ENCODE data around the gene SLC22A4.

Gene SLC22A4

DNA sequence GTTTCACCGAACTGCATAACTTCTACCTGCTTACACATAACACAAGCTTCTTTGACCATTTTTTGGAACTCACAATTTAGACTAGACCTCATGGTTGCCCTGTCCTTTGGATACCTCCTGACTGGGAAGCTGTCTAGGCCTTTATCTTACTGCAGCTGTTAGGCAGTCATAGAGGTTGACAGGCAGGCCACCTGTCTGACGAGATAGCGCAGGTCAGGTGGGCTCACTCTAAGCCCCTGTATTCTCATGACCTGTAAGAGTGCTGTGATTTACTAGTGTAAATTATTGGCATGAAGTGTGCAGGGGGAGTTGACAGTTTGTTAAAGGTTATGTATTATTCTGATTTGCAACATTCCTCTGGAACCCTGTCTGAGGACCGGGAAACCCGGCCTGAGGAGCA lies 29.0 kb downstream of the SLC22A4 start:
- no peak for DNase-seq (ENCODE audit: low read depth, low spot score)
- H3K27ac ChIP-seq = no peak overlapping the region

DNA sequence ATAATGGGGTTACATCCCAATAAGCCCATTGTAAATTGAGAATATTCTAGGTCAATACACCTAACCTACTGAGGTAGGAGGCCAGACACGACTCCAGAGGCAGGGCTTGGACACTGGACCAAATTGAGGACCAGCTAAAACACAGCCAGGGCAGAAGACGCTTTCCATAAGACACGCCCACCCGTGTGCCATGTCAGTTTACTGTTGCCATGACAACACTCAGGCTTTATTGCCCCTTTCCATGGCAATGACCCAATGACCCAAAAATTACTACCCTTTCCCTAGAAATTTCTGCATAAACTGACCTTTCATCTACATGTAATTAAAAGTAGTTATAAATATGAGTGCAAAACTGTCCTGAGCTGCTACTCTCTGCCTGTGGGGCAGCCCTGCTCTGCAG lies 31.5 kb downstream of the SLC22A4 start:
- no peak overlapping the region for H3K27ac ChIP-seq
- no peak for DNase-seq (ENCODE audit: low read depth, low spot score)

DNA sequence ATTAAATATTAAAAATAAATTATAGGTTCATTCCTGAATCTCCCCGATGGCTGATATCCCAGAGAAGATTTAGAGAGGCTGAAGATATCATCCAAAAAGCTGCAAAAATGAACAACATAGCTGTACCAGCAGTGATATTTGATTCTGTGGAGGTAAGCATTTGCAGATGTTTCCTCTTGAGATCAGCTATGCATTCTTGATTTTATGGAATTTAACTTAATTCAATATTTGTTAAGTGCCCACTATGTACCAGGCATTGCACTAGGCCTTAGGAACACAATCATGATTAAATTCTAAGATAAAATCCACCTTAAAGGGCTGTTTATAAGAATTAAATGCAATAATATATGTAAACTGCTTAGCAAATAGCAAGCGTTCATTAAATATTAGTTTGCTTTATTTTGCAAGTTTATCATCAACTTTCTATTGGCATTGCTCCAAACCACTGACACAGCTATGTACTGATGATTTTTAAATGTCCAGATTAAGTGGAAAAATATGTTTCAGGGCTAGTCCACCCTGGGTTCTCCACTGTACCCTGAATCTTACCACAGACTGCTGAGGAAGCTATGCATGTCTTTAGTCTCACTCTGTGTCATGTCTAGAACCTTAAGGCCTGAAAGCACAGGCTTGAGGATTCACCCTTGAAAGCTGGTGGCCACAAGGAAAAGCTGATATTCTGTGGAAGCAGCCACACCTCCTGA lies 33.2 kb downstream of the SLC22A4 start:
- H3K27ac ChIP-seq = no peak overlapping the region
- no peak for DNase-seq (ENCODE audit: low read depth, low spot score)

DNA sequence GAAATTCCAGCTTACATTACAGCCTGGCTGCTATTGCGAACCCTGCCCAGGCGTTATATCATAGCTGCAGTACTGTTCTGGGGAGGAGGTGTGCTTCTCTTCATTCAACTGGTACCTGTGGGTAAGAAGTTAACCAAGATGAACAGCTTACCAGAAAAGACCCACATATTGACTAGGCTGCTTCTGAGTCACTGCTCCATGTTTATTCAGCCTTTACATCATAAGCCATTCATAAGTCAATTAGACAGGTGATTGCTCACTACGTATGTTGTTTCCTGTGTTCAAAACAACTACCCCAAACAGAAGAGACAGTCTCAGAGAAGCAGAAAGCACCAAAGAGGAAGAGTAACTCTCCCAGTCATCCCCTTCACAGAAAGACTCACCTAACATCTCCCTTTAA lies 40.6 kb downstream of the SLC22A4 start:
- peak; percentile 78 for DNase-seq (ENCODE audit: low read depth, low spot score)
- H3K27ac ChIP-seq = peak overlapping the region; percentile 45

DNA sequence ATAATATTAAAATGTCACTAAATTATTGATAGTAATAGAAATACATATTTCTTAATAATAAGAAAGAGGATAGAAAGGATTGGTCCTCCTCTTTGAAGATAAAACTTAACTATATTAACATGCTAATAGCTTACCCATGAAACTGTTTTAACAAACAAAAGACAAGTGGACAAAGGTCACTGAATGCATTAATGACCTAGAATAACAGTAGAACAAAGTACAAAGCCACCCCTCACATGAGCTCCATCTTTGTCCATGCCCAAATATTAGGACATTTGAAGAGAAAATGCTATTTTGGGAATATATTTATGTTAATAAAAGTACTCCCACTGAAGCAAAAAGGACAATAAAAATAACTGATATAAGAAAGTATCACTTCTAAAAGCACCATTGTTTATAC lies 41.2 kb downstream of the SLC22A4 start:
- no peak for DNase-seq (ENCODE audit: low read depth, low spot score)
- peak overlapping the region; percentile 45 for H3K27ac ChIP-seq

DNA sequence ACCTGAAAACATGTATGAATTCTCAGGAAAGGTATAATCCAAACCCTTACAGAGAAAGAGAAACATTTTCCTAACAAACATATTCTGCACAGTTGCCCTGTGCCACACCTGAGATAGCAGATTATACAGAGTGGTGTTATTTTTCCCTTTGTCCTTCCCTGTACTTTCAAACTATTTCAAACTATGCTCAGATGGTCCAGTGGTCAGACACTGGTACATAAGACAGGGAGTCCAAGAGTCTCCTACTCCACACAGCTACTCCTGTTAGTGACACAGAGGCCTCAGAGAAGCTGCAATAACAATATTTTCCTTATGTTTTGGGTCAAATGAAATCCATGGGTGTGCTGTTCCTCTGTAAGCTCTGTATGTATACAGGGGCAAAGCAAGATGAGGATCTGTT lies 45.3 kb downstream of the SLC22A4 start:
- no peak for DNase-seq (ENCODE audit: low read depth, low spot score)
- no peak overlapping the region for H3K27ac ChIP-seq

DNA sequence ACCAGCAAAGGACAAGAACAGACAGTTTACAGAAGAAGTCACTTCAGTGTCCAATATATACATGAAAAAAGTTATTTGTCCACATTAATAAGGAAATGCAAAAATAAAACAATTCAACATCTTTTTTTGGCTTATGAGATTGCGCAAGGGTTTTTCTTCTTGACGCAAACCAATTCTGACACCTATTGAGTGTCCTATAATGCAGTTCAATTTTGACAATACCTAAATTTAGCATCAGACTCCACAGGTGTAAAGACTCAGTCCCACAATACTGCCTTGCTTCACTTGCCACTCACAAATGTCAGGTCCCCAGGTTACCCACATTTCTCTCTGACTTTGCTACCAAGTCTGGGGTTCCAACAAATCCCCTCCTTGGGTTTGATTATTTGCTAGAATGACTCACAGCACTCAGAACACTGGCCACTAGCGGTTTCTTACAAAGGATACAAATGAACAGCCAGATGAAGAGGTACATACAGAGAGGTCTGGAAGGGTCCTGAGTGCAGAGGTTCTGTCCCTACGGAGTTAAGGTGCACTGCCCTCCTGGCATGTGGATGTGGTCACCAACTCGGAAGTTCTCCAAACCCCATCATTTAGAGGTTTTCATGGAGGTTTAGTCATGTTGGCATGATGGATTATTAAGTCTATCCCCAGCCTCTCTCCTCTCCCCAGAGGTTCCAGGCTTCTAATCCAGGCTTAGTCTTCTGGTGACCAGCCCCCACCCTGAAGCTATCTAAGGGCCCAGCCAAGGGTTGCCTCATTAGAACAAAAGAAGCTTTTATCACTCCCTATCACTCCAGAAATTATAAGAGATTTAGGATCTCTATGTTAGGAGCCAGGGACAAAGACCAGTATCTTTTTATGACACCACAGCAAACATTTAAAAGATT lies 48.3 kb downstream of the SLC22A4 start:
- DNase-seq (ENCODE audit: low read depth, low spot score) = no peak
- H3K27ac ChIP-seq = no peak overlapping the region

DNA sequence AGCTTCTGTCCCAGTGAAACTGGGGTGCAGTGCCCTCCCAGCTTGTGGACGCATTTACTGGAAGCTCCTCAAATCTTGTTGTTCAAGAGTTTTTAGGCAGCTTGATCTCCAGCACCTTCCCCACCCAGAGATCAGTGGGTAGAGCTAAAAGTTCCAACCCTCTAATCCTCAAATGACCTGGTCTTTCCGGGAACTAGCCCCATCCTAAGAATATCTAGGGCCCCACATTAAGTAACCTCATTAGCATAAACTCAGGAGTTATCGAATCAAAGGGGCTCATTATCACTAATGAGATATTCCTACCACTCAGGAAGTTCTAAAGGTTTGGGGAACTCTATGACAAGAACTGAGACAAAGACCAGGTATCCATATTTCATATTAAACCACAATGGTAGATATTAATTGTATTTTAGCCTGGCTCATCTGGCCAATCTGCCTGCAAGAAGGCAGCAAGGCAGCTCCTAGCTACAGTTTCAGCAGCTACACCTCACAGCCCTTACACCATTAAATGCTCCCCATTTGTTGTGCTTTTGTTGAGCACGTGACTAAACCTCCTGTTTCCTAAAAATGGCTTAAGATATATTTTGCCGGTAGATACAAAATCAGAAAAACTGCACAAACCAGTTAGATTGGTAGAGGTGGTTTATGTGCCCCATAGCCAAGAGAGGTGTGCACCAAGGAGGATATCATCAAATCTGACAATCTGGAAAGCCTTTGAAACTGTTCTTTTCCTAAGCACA lies 50.8 kb downstream of the SLC22A4 start:
- H3K27ac ChIP-seq = no peak overlapping the region
- no peak for DNase-seq (ENCODE audit: low read depth, low spot score)

DNA sequence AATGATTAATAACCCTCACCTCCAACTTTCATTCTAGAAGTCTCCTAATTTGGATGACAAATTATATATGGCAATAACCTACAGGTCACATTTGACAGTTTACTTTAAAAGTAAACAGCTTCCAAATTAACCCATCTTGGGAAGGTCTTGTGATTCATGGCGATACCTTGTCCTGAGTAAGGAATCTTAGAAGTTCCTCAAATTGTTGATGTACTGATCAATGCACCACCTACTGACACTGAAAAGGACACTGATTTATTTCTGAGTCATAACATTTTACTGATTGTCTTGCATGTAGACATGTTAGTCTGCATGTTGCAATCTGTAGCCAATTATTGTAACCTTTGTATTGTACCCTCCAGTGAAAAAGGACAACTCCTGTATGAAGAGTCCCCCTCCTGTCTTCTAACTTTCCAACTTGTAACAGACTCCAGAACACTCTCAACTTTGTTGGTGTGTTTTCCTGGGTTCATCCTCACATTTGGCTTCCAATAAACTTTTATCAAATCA lies 59.3 kb downstream of the SLC22A4 start:
- H3K27ac ChIP-seq = peak overlapping the region; percentile 47
- no peak for DNase-seq (ENCODE audit: low read depth, low spot score)

DNA sequence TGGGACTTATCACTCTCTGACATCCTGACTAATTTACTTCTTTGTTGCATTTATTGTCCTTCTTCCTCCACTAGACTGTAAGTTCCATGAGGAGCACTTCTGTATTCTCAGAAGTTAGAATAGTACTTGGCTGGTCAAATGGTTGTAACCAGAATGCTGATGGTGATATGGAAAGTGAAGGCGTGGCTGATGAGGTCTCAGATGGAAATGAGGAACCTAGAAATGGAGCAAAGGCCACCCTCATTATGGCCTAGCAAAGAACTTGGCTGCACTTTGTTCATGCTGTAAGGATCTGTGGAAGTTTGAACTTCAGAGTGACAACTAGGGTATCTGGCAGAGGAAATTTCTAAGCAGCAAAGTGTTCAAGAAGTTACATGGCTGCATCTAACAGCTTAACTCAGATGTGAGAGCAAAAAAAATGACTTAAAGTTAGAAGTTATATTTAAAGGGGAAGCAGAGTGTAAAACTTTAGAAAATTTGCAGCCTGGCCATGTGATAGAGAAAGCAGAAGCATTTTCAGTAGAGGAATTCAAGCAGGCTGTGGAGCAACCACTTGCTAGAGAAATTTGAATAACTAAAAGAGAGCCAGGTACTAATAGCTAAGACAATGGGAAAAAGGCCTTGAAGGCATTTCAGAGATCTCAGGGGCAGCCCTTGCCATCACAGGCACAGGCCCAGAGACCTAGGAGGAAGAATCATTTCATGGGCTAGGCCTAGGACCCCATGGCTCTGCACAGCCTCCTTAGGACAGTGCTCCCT lies 60.4 kb downstream of the SLC22A4 start:
- H3K27ac ChIP-seq = peak overlapping the region; percentile 47
- no peak for DNase-seq (ENCODE audit: low read depth, low spot score)

DNA sequence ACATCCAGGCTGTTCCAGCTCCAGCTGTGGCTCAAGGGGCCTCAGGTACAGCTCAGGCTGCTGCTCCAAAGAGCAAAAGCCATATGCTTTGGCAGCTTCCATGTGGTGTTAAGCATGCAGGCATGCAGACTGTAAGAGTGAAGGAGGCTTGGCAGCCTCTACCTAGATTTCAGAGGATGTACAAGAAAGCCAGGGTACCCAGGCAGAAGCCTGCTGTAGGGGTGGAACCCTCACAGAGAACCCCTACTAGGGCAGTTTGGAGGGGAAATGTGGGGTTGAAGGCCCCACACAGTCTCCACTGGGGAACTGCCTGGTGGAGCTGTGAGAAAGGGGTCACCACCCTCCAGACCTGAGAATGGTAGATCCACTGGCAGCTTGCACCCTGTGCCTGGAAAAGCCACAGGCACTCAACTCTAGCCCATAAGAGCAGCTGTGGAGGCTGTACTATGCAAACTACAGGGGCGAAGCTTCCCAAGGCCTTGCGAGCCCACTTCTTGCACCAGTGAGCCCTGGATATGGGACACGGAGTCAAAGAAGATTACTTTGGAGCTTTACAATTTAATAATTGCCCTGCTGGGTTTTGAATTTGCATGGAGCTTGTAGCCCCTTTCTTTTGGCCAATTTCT lies 61.1 kb downstream of the SLC22A4 start:
- H3K27ac ChIP-seq = no peak overlapping the region
- no peak for DNase-seq (ENCODE audit: low read depth, low spot score)

DNA sequence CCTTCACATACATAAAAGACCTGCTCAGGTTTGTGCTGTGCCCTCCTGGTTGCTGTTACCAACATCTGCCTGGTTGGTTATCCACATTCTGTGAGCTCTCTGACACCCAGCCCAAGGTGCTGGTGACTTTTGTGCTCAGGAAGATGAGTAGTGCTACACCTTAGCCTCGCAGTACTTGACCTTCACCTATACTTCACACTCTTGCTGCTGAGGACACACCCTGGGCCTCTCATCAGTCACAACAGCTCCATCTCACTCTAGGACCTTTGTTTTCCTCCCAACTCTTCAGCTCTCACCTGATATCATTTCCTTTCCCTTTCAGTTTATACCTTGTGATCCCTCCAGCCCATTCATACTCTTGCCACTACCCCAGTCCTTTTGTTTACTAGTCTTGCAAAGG lies 64.6 kb downstream of the SLC22A4 start:
- no peak for DNase-seq (ENCODE audit: low read depth, low spot score)
- no peak overlapping the region for H3K27ac ChIP-seq

DNA sequence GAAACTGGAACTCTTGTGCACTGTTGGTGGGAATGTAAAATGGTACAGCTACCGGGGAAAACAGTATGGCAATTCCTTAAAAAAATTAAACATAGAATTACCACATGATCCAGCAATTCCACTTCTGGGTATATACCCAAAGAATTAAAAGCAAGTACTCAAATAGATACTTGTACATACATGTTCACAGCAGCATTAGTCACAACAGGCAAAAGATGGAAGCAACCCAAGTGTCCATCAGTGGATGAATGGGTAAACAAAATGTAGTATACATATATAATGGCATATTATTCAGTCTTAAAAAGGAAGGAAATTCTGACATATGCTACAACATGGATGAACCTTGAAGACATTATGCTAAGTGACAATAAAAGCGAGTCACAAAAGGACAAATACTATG lies 67.9 kb downstream of the SLC22A4 start:
- DNase-seq (ENCODE audit: low read depth, low spot score) = peak; percentile 65
- H3K27ac ChIP-seq = peak overlapping the region; percentile 97

DNA sequence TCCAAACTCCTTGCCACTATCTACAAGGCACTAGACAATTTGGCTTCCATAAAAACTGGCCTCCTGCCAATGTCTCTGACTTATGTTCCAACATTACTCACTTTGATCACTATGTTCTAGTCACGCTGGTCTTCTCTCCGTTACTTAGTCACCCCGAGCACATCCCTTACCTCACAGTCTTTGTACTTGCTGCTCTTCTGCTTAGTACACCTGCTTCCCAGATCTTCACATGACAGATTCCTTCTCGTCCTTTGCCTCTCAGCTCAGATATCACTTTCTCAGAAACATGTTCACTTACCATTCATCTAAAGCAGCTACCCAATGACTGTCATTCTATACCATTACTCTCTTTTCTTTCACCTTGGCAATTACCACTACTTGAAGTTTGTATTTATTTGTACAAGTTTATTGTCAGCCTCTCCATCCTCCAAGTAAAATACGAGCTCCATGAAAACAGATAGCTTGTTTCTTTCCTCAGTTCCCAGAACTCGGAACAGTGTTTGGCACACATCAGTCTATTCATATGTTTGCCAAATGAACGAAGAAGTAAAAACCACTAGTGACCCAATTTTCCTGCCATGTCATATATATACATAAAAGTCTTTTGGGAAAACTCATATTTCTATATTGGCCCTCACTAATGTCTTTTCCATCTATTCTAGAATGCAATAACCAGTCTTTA lies 69.4 kb downstream of the SLC22A4 start:
- peak overlapping the region; percentile 97 for H3K27ac ChIP-seq
- peak; percentile 91 for DNase-seq (ENCODE audit: low read depth, low spot score)

DNA sequence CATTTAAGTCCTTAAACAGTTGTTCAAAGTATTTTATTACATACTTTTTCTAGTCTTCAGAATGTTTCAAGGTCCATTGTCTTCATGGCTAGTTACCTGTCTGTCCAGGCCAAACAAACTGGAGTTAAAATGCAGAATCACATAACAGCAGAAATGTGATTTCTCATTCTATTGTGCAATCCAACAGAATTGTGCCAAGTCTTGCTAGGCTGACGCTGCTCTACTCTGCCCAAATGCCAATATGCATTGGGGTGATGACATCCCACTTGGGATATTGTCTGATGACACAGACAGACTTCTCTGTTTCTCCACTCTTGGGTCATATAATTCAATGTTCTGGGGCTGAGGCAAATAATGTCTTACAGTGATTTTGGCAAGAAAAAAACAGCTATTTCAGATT lies 70.1 kb downstream of the SLC22A4 start:
- peak overlapping the region; percentile 97 for H3K27ac ChIP-seq
- peak; percentile 73 for DNase-seq (ENCODE audit: low read depth, low spot score)

DNA sequence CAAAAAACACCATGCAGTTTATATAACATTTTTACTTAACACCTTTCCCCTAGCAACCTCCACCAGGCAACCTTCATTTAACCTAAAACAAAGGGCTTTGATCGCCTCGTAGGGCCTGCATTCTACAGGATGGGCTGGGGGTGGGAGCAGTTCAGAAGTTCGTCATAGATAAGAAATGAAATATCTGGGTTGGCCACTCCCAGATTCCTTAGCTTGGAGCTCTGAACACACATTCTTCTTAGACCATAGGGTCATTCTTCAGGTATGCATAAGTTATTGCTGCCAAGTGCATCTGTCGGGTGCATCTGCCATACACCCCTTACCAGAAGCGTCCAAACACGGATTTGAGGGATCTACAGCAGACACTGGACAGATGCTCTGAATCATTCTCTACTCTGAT lies 71.0 kb downstream of the SLC22A4 start:
- H3K27ac ChIP-seq = peak overlapping the region; percentile 97
- DNase-seq (ENCODE audit: low read depth, low spot score) = peak; percentile 50

DNA sequence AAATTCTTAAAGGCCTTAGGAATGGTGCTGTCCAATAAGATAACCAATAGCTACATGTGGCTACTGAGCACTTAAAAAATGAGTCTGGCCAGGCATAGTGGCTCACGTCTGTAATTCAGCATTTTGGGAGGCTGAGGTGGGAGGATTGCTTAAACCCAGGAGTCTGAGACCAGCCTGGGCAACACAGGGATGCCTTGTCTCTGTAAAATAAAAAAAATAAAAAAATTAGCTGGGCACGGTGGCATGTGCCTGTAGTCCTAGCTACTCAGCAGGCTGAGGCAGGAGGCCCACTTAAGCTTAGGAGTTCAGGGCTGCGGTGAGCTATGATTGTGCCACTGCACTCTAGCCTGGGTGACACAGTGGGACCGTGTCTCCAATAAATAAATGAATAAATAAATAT lies 74.0 kb downstream of the SLC22A4 start:
- DNase-seq (ENCODE audit: low read depth, low spot score) = no peak
- H3K27ac ChIP-seq = peak overlapping the region; percentile 76

DNA sequence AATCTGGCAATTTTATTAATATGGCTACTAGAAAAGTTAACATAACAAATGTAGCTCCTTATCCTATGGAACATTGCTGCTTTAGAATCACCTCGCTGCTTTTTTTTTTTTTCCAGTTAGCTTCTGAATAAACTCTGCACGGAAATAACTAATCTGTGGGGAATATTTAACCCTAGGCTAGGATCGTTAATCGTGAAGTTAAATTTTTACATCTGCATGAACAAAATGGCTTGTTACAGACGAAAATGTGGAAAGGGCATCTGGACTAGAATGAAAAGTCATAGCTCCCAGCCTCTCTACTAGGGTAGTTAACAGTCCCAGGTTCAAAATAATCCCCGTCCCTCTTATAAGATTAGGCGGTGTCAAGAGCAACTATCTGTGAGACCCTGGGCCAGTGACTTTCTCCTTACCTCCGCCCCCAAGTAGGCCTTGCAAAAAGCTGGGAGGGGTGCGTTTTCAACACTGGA lies 74.8 kb downstream of the SLC22A4 start:
- DNase-seq (ENCODE audit: low read depth, low spot score) = no peak
- H3K27ac ChIP-seq = peak overlapping the region; percentile 76

All from epithelial cell of prostate (primary cell).